NB4 (cell line): ENCODE measurements around the gene UBE3A.

Source experiments
- CTCF ChIP-seq: IDR thresholded peaks from one replicate; pipeline ENCODE4 v1.5.1; 2012; ENCODE audit warnings: low read depth, low read length
- POLR2A ChIP-seq: IDR thresholded peaks from 2 replicates; pipeline ENCODE4 v1.6.1; 2011; ENCODE audit warnings: mild to moderate bottlenecking; ENCODE audit not compliant: insufficient read length; ENCODE audit errors: extremely low read depth

DNA sequence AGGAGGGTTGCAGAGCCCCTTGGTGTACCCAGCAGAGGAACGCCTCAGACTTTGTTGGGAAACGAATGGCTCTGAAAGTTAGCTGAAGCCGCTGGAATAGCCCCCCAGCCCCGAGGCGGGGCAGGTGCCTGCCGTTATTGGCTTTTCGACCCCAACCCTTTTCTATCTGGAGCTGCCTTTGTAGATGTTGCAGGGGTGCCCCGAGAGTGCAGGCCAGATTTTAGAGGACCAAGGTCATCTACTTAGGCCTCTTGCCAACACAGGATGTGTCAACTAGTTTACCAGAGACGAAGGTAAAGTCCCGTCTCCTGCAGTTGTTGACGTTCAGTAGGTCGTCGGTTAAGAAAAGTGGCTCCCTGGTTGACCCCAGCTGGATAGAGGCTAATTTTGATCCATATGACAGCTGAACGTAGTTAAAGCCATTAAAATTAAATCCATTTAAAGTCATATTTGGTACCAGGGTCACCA lies 579 bp upstream of the UBE3A start:
- TF ChIP-seq POLR2A = no peak
- TF ChIP-seq CTCF = no peak
